IMR-90 (cell line): ENCODE results near the gene BCAS1. TPM values are rescaled to one million over a fixed set of nuclear protein-coding genes. Genes with fewer than 3 reads are reported as not detected.

Experiments
- ATAC-seq: fragments of 200-7000 bp; cut with Tn5 transposase; 2 replicates; pipeline ENCODE4 v1.9.1; 2020; ENCODE audit warnings: low read depth, mild to moderate bottlenecking, moderate library complexity
- BruUV-seq: library from RNA; stranded (reverse); fragments of 400-500 nt; replicated peaks from 2 replicates; lab custom pipeline; 2021; lab: Mats Ljungman, UMichigan
- CTCF ChIA-PET: fragments of 300-600 bp; formaldehyde crosslinking; extraction: SDS; loops from one replicate; lab custom pipeline; 2021; ENCODE audit warnings: antibody characterized with exemption; lab: Yijun Ruan, JAX
- POLR2A ChIA-PET: fragments of 300-600 bp; sonication (Branson Sonifier 250); formaldehyde crosslinking; loops from one replicate; lab custom pipeline; 2022; ENCODE audit warnings: antibody characterized with exemption; ENCODE audit not compliant: unreplicated experiment; lab: Charles Lee
- DNase-seq: peaks from one replicate; pipeline ENCODE4 v3.0.0; 2013
- H2AFZ ChIP-seq: replicated peaks from 2 replicates; pipeline ENCODE3; 2013; ENCODE audit warnings: low read length, mild to moderate bottlenecking; ENCODE audit not compliant: poor library complexity
- H2AK5ac ChIP-seq: 2 replicates; pipeline ENCODE4 v1.6.1; 2013; ENCODE audit warnings: low read depth, low read length, inconsistent platforms
- H2AK9ac ChIP-seq: replicated peaks from 2 replicates; pipeline ENCODE3; 2013; ENCODE audit warnings: mild to moderate bottlenecking, low read depth, low read length, moderate library complexity; ENCODE audit not compliant: poor library complexity
- H2BK120ac ChIP-seq: 2 replicates; pipeline ENCODE4 v1.6.1; 2013; ENCODE audit warnings: low read depth, low read length, inconsistent platforms
- H2BK15ac ChIP-seq: 3 replicates; pipeline ENCODE4 v1.6.1; 2013; ENCODE audit warnings: low read depth, low read length, inconsistent platforms
- H2BK20ac ChIP-seq: 2 replicates; pipeline ENCODE4 v1.6.1; 2013; ENCODE audit warnings: low read depth, mild to moderate bottlenecking, inconsistent platforms, low read length, moderate library complexity
- H2BK5ac ChIP-seq: 2 replicates; pipeline ENCODE4 v1.6.1; 2013; ENCODE audit warnings: mild to moderate bottlenecking, low read depth, low read length, inconsistent platforms; ENCODE audit not compliant: poor library complexity, severe bottlenecking
- H3K14ac ChIP-seq: replicated peaks from 2 replicates; pipeline ENCODE4 v1.6.1; 2013; ENCODE audit warnings: low read depth, low read length, inconsistent platforms
- H3K18ac ChIP-seq: 2 replicates; pipeline ENCODE4 v1.6.1; 2013; ENCODE audit warnings: low read depth, low read length, control low read depth
- H3K23ac ChIP-seq: 2 replicates; pipeline ENCODE4 v1.6.1; 2013; ENCODE audit warnings: low read depth, low read length, inconsistent platforms
- H3K27ac ChIP-seq: 2 replicates; pipeline ENCODE4 v1.5.1; 2013; ENCODE audit warnings: mild to moderate bottlenecking, control low read depth, low read length; ENCODE audit not compliant: insufficient read depth
- H3K27me3 ChIP-seq: 2 replicates; pipeline ENCODE4 v1.6.1; 2013; ENCODE audit warnings: low read length; ENCODE audit not compliant: control insufficient read depth, insufficient read depth
- H3K36me3 ChIP-seq: 2 replicates; pipeline ENCODE4 v1.6.1; 2013; ENCODE audit warnings: low read length, mixed read lengths; ENCODE audit not compliant: control insufficient read depth, insufficient read depth
- H3K4ac ChIP-seq: 2 replicates; pipeline ENCODE4 v1.6.1; 2013; ENCODE audit warnings: low read depth, low read length, inconsistent platforms
- H3K4me1 ChIP-seq: 2 replicates; pipeline ENCODE4 v1.6.1; 2013; ENCODE audit warnings: low read length, mixed read lengths; ENCODE audit not compliant: control insufficient read depth, insufficient read depth
- H3K4me2 ChIP-seq: 2 replicates; pipeline ENCODE4 v1.6.1; 2013; ENCODE audit warnings: low read depth, mild to moderate bottlenecking, control low read depth, low read length, moderate library complexity
- H3K4me3 ChIP-seq: 2 replicates; pipeline ENCODE4 v1.5.1; 2013; ENCODE audit warnings: low read depth, mild to moderate bottlenecking, control low read depth, low read length, moderate library complexity; ENCODE audit not compliant: insufficient read depth
- H3K56ac ChIP-seq: 2 replicates; pipeline ENCODE4 v1.6.1; 2013; ENCODE audit warnings: low read length, inconsistent platforms; ENCODE audit not compliant: insufficient read depth; ENCODE audit errors: extremely low read depth
- H3K79me1 ChIP-seq, 2 experiments: 2 replicates each; pipeline ENCODE4 v1.6.1; 2013; ENCODE audit warnings: low read length in 2 of 2, inconsistent platforms in 1 of 2, low read depth in 1 of 2
- H3K9ac ChIP-seq: 2 replicates; pipeline ENCODE4 v1.6.1; 2013; ENCODE audit warnings: low read depth, low read length, control low read depth
- H3K9me1 ChIP-seq: 2 replicates; pipeline ENCODE4 v1.6.1; 2013; ENCODE audit warnings: low read length, inconsistent platforms; ENCODE audit not compliant: insufficient read depth
- H3K9me3 ChIP-seq: 2 replicates; pipeline ENCODE4 v1.6.1; 2013; ENCODE audit warnings: low read length; ENCODE audit not compliant: control insufficient read depth, insufficient read depth
- H4K20me1 ChIP-seq: 2 replicates; pipeline ENCODE4 v1.6.1; 2013; ENCODE audit warnings: low read length, inconsistent platforms; ENCODE audit not compliant: insufficient read depth
- H4K5ac ChIP-seq: 2 replicates; pipeline ENCODE4 v1.6.1; 2013; ENCODE audit warnings: mild to moderate bottlenecking, low read depth, low read length, control low read depth
- H4K8ac ChIP-seq, 2 experiments: 2 replicates each; pipeline ENCODE4 v1.6.1; 2013; ENCODE audit warnings: low read depth in 2 of 2, low read length in 2 of 2, control low read depth in 1 of 2, inconsistent platforms in 1 of 2
- H4K91ac ChIP-seq: 2 replicates; pipeline ENCODE4 v1.6.1; 2013; ENCODE audit warnings: low read depth, low read length, inconsistent platforms; ENCODE audit not compliant: insufficient read depth
- CEBPB ChIP-seq: IDR thresholded peaks from 2 replicates; pipeline ENCODE4 v1.6.1; 2012; ENCODE audit warnings: low read depth, low read length, improper control_type of control experiment
- CHD1 ChIP-seq: IDR thresholded peaks from 2 replicates; pipeline ENCODE4 v1.6.1; 2012; ENCODE audit warnings: low read depth, low read length, improper control_type of control experiment
- CTCF ChIP-seq: conservative IDR thresholded peaks from 2 replicates; pipeline ENCODE4 v1.5.1; 2012; ENCODE audit warnings: mild to moderate bottlenecking, low read depth, low read length, improper control_type of control experiment
- FOS ChIP-seq: fragments of 150-350 bp; IDR thresholded peaks from 2 replicates; pipeline ENCODE4 v1.6.1; 2016; ENCODE audit warnings: low read depth, low read length
- MAFK ChIP-seq: IDR thresholded peaks from 2 replicates; pipeline ENCODE4 v1.6.1; 2012; ENCODE audit warnings: low read depth, low read length, improper control_type of control experiment
- MAZ ChIP-seq: IDR thresholded peaks from 2 replicates; pipeline ENCODE4 v1.6.1; 2012; ENCODE audit warnings: low read depth, mild to moderate bottlenecking, low read length, improper control_type of control experiment, moderate library complexity, borderline replicate concordance
- MXI1 ChIP-seq: IDR thresholded peaks from 2 replicates; pipeline ENCODE4 v1.6.1; 2012; ENCODE audit warnings: low read depth, mild to moderate bottlenecking, low read length, moderate library complexity, borderline replicate concordance
- NFE2L2 ChIP-seq: fragments of 150-350 bp; IDR thresholded peaks from 2 replicates; pipeline ENCODE4 v1.6.1; 2016; ENCODE audit warnings: low read depth, mild to moderate bottlenecking, low read length
- POLR2A ChIP-seq: IDR thresholded peaks from 2 replicates; pipeline ENCODE4 v1.6.1; 2012; ENCODE audit warnings: mild to moderate bottlenecking, low read depth, low read length
- RAD21 ChIP-seq: IDR thresholded peaks from 2 replicates; pipeline ENCODE4 v1.6.1; 2012; ENCODE audit warnings: low read length, improper control_type of control experiment
- RCOR1 ChIP-seq: IDR thresholded peaks from 2 replicates; pipeline ENCODE4 v1.6.1; 2012; ENCODE audit warnings: mild to moderate bottlenecking, low read length, improper control_type of control experiment; ENCODE audit not compliant: insufficient replicate concordance
- RFX5 ChIP-seq: IDR thresholded peaks from 2 replicates; pipeline ENCODE4 v1.8.0; 2012; ENCODE audit warnings: low read depth, mild to moderate bottlenecking, low read length, moderate library complexity
- SMC3 ChIP-seq: fragments of 150-350 bp; IDR thresholded peaks from 2 replicates; pipeline ENCODE4 v1.6.1; 2016; ENCODE audit warnings: low read depth, mild to moderate bottlenecking, antibody characterized with exemption, low read length, moderate library complexity
- USF2 ChIP-seq: fragments of 150-350 bp; IDR thresholded peaks from 2 replicates; pipeline ENCODE4 v1.6.1; 2017; ENCODE audit warnings: mild to moderate bottlenecking, antibody characterized with exemption, low read length, low read depth
- WGBS, 2 experiments: methylation state at CpG; one replicate each; pipeline versions ENCODE4 v1.1.5 to v1.1.7; 2013; ENCODE audit warnings: missing lambda C conversion rate in 2 of 2; ENCODE audit not compliant: insufficient read length in 1 of 2; ENCODE audit errors: extremely low coverage in 2 of 2; 5-methylcytosine and 5-hydroxymethylcytosine counted together
- dilution Hi-C: fragments of 300-500 bp; cut with HindIII; formaldehyde crosslinking; loops from one replicate; pipeline ENCODE4 v1.14.3; 2018; ENCODE audit warnings: low sequenced_read_pairs; ENCODE audit not compliant: unreplicated experiment
- in situ Hi-C: fragments of 300-500 bp; cut with MboI; formaldehyde crosslinking; loops from 3 replicates; pipeline ENCODE4 v1.14.3; 2019; ENCODE audit warnings: low sequenced_read_pairs, inconsistent platforms, mixed read lengths
- intact Hi-C: fragments of 100-400 bp; cut with micrococcal nuclease; formaldehyde crosslinking; loops from 2 replicates; pipeline ENCODE4 v1.10.0; 2022
- polyA plus RNA-seq, 3 experiments: library from polyadenylated mRNA; depleted of rRNA; stranded (reverse); fragments of >200 nt; gene quantifications; 2 replicates each; pipeline ENCODE4 v1.2.3, GENCODE V29; 2012; ENCODE audit warnings: low replicate concordance in 1 of 3
- total RNA-seq: library from RNA; depleted of rRNA; stranded (reverse); fragments of >200 nt; gene quantifications from 2 replicates; pipeline ENCODE4 v1.2.3, GENCODE V29; 2012

BCAS1 gene
- total and polyA plus RNA-seq, 2 of the 4 experiments (the other 2 are of a cell fraction): under 0.01 TPM; not detected in 1

GRCh38 chr20:54023406-54023805, 47.0 kb downstream of the BCAS1 start:
- Histone ChIP-seq H3K9me1 (no peaks in the 10 kb centered on the region), H2BK5ac (no peak overlapping the region), H3K4me3 (no peak overlapping the region), H4K20me1 (no peaks in the 10 kb centered on the region), H3K36me3 (no peaks in the 10 kb centered on the region), H2BK120ac (no peak overlapping the region), H2AK9ac (no peak overlapping the region), H3K9ac (no peak overlapping the region), H2BK15ac (no peak overlapping the region), H2AK5ac (no peak overlapping the region), H3K27ac (no peak overlapping the region), H2BK20ac (no peak overlapping the region), H3K56ac (no peak overlapping the region), H3K14ac (no peak overlapping the region), H4K5ac (no peak overlapping the region), H3K4ac (no peak overlapping the region), H3K79me1 (no peaks in the 10 kb centered on the region), H3K18ac (no peak overlapping the region), H2AFZ (no peak overlapping the region), H3K4me2 (no peak overlapping the region), H3K9me3 (no peaks in the 10 kb centered on the region), H3K27me3 (peaks cover 2% of the 10 kb centered on the region; the same call in 1 of the 2 replicates), H3K23ac (no peak overlapping the region), H4K8ac (no peak overlapping the region), H4K91ac (no peak overlapping the region), H3K4me1 (no peaks in the 10 kb centered on the region)
- WGBS, 2 experiments: 100% methylated on average over 1 of the region's 3 CpGs; no CpG with 5 or more reads in 1 of the 2 experiments
- no peak for ATAC-seq
- TF ChIP-seq CEBPB (no peak), POLR2A (no peak), RAD21 (no peak), USF2 (no peak), RCOR1 (no peak), MAZ (no peak), CTCF (no peak), NFE2L2 (no peak), SMC3 (no peak), FOS (no peak), MXI1 (no peak), MAFK (no peak), RFX5 (no peak), CHD1 (no peak)
- ChIA-PET POLR2A (no interaction called here), CTCF (interaction anchor here (0.6 kb wide), 1 partner anchor 59 kb away, joined by 4 read pairs; no protein-coding TSS in a partner anchor)
- intact Hi-C loops: no loop called here
- dilution Hi-C loops: no loop called here
- no TSS peak for BruUV-seq
- no peak for DNase-seq
- in situ Hi-C loops: no loop called here
